HS-5 (cell line): ENCODE data around the gene PCDHA4.
"Not testable (repeated sequence)": the region's sequence is repeated elsewhere in the genome, so short reads cannot be mapped to it uniquely, and the experiment has no call there.

Experiments
- DNase-seq: peaks from one replicate; pipeline ENCODE4 v3.0.0-alpha.2; 2012; ENCODE audit warnings: low read depth

The PCDHA4 gene

GRCh38 chr5:140821375-140822280 lies 14.8 kb downstream of the PCDHA4 start, which contains the start of gene PCDHA5:
Gene PCDHA5, plus strand, starts transcription at chr5:140821613.
- DNase-seq: no peak

- no peak for DNase-seq
Measured at GRCh38 chr5:140822281-140822629, 15.4 kb downstream of the PCDHA4 start.

GRCh38 chr5:140822969-140823368 lies 16.1 kb downstream of the PCDHA4 start:
- DNase-seq: not testable (repeated sequence)

GRCh38 chr5:140823475-140823874 lies 16.6 kb downstream of the PCDHA4 start:
- DNase-seq: no peak

- no peak for DNase-seq
Measured at GRCh38 chr5:140827704-140828361, 21.0 kb downstream of the PCDHA4 start, which contains the start of gene PCDHA6. Gene PCDHA6, plus strand, starts transcription at chr5:140827960. Its CDS starts 132 bp downstream, at chr5:140828092.

GRCh38 chr5:140828362-140828737 lies 21.5 kb downstream of the PCDHA4 start:
- no peak for DNase-seq

GRCh38 chr5:140829511-140830501 lies 22.9 kb downstream of the PCDHA4 start:
- DNase-seq: not testable (repeated sequence)

- no peak for DNase-seq
Measured at GRCh38 chr5:140833993-140834392, 27.1 kb downstream of the PCDHA4 start, which contains the start of gene PCDHA7. Gene PCDHA7, plus strand, starts transcription at chr5:140834269. Its CDS starts 115 bp downstream, at chr5:140834384.

GRCh38 chr5:140834439-140835008 lies 27.7 kb downstream of the PCDHA4 start:
- not testable (repeated sequence) for DNase-seq

GRCh38 chr5:140835622-140836510 lies 29.0 kb downstream of the PCDHA4 start:
- DNase-seq: no peak

- DNase-seq: no peak
Measured at GRCh38 chr5:140840978-140841962, 34.4 kb downstream of the PCDHA4 start, which contains the start of gene PCDHA8. Gene PCDHA8, plus strand, starts transcription at chr5:140841187. Its CDS starts 135 bp downstream, at chr5:140841322.

GRCh38 chr5:140842798-140843733 lies 36.2 kb downstream of the PCDHA4 start:
- no peak for DNase-seq

- DNase-seq: not testable (repeated sequence)
Measured at GRCh38 chr5:140848139-140849102, 41.6 kb downstream of the PCDHA4 start, which contains the start of gene PCDHA9. Gene PCDHA9, plus strand, starts transcription at chr5:140848382. Its CDS starts 114 bp downstream, at chr5:140848496.

- DNase-seq: not testable (repeated sequence)
Measured at GRCh38 chr5:140849831-140850634, 43.2 kb downstream of the PCDHA4 start.
